Neural cell (in vitro differentiated cells): ENCODE measurements around the gene MAGEA3. TPM values are rescaled to one million over a fixed set of nuclear protein-coding genes. Genes with fewer than 3 reads are reported as not detected.
"Not testable (repeated sequence)": the region's sequence is repeated elsewhere in the genome, so short reads cannot be mapped to it uniquely, and the experiment has no call there.

Source experiments
- H2AFZ ChIP-seq: fragments of 200-600, 300-800 bp; sonication (generic), shearing (Covaris generic); 2 replicates; pipeline ENCODE4 v1.6.0; 2014; ENCODE audit warnings: low read depth, mild to moderate bottlenecking, antibody characterized with exemption, low read length, moderate library complexity
- H3F3A ChIP-seq: fragments of 200-600 bp; shearing (Covaris generic); 2 replicates; pipeline ENCODE4 v1.6.1; 2016; ENCODE audit warnings: mild to moderate bottlenecking, moderate library complexity, mixed read lengths, antibody characterized with exemption, low read length; ENCODE audit not compliant: insufficient read depth, poor library complexity, severe bottlenecking
- H3K27ac ChIP-seq: fragments of 200-600, 300-800 bp; sonication (generic), shearing (Covaris generic); 2 replicates; pipeline ENCODE4 v1.5.1; 2014; ENCODE audit warnings: mild to moderate bottlenecking, low read length, moderate library complexity
- H3K27me3 ChIP-seq: fragments of 300-800, 200-600 bp; sonication (generic), shearing (Covaris generic); 2 replicates; pipeline ENCODE4 v1.6.0; 2014; ENCODE audit warnings: mild to moderate bottlenecking, low read depth, low read length, moderate library complexity; ENCODE audit not compliant: insufficient read depth
- H3K36me3 ChIP-seq: fragments of 300-800, 200-600 bp; sonication (generic), shearing (Covaris generic); 2 replicates; pipeline ENCODE4 v1.5.1; 2014; ENCODE audit warnings: mild to moderate bottlenecking, antibody characterized with exemption, low read length, moderate library complexity; ENCODE audit not compliant: insufficient read depth
- H3K4me2 ChIP-seq: fragments of 300-800, 200-600 bp; sonication (generic), shearing (Covaris generic); 2 replicates; pipeline ENCODE4 v1.6.0; 2014; ENCODE audit warnings: mild to moderate bottlenecking, low read length
- H3K4me3 ChIP-seq: fragments of 300-800, 200-600 bp; sonication (generic), shearing (Covaris generic); 2 replicates; pipeline ENCODE4 v1.5.1; 2014; ENCODE audit warnings: mild to moderate bottlenecking, low read length, moderate library complexity
- H3K79me2 ChIP-seq: fragments of 200-600 bp; shearing (Covaris generic); replicated peaks from 2 replicates; pipeline ENCODE4 v1.6.0; 2014; ENCODE audit warnings: mild to moderate bottlenecking, low read length, moderate library complexity; ENCODE audit not compliant: insufficient read depth
- H3K9ac ChIP-seq: fragments of 300-800, 200-600 bp; sonication (generic), shearing (Covaris generic); 2 replicates; pipeline ENCODE4 v1.6.1; 2016; ENCODE audit warnings: mild to moderate bottlenecking, low read length, mixed read lengths
- H3K9me2 ChIP-seq: fragments of 200-600 bp; shearing (Covaris generic); 2 replicates; pipeline ENCODE4 v1.6.1; 2016; ENCODE audit warnings: mild to moderate bottlenecking, low read length, mixed read lengths; ENCODE audit not compliant: insufficient read depth
- H3K9me3 ChIP-seq: fragments of 200-600, 300-800 bp; sonication (generic), shearing (Covaris generic); 2 replicates; pipeline ENCODE4 v1.6.1; 2016; ENCODE audit warnings: mild to moderate bottlenecking, mixed run types, low read length, moderate library complexity, mixed read lengths
- H4K20me1 ChIP-seq: fragments of 200-600 bp; shearing (Covaris generic); 2 replicates; pipeline ENCODE4 v1.6.1; 2016; ENCODE audit warnings: mild to moderate bottlenecking, mixed run types; ENCODE audit not compliant: insufficient read depth
- EP300 ChIP-seq: fragments of 450-650 bp; conservative IDR thresholded peaks from 2 replicates; pipeline ENCODE4 v1.6.1; 2014; ENCODE audit warnings: antibody characterized with exemption, mild to moderate bottlenecking, moderate library complexity; ENCODE audit not compliant: poor library complexity, severe bottlenecking
- EZH2 ChIP-seq: fragments of 200-600, 300-800 bp; shearing (Covaris generic), sonication (generic); IDR thresholded peaks from 2 replicates; pipeline ENCODE4 v1.6.1; 2014; ENCODE audit warnings: antibody characterized with exemption, low read length, borderline replicate concordance, mild to moderate bottlenecking; ENCODE audit not compliant: insufficient read depth, poor library complexity, severe bottlenecking
- MXI1 ChIP-seq: fragments of 450-650 bp; conservative IDR thresholded peaks from 2 replicates; pipeline ENCODE4 v1.6.1; 2014; ENCODE audit warnings: antibody characterized with exemption, mild to moderate bottlenecking; ENCODE audit not compliant: poor library complexity, severe bottlenecking
- POLR2AphosphoS5 ChIP-seq: IDR thresholded peaks from 2 replicates; pipeline ENCODE4 v1.6.1; 2012
- RAD21 ChIP-seq: fragments of 450-650 bp; conservative IDR thresholded peaks from 2 replicates; pipeline ENCODE4 v1.6.1; 2014; ENCODE audit warnings: antibody characterized with exemption, mild to moderate bottlenecking, moderate library complexity
- SMC3 ChIP-seq: fragments of 450-650 bp; conservative IDR thresholded peaks from 2 replicates; pipeline ENCODE4 v1.6.1; 2014; ENCODE audit warnings: antibody characterized with exemption, mild to moderate bottlenecking, moderate library complexity; ENCODE audit not compliant: poor library complexity
- TAF1 ChIP-seq: IDR thresholded peaks from 2 replicates; pipeline ENCODE4 v1.6.1; 2012; ENCODE audit warnings: low read depth
- polyA plus RNA-seq: library from polyadenylated mRNA; depleted of rRNA; stranded (reverse); fragments of >200 nt; gene quantifications from 2 replicates; pipeline ENCODE4 v1.2.3, GENCODE V29; 2014
- TF ChIP-seq, protein P1 (sequence below): fragments of 450-650 bp; IDR thresholded peaks from 2 replicates; pipeline ENCODE4 v1.5.1; 2014; ENCODE audit warnings: antibody characterized with exemption, mild to moderate bottlenecking, moderate library complexity; ENCODE audit not compliant: poor library complexity, severe bottlenecking
- TF ChIP-seq, protein P2 (sequence below): IDR thresholded peaks from 2 replicates; pipeline ENCODE4 v1.6.1; 2012; ENCODE audit warnings: borderline replicate concordance

Gene MAGEA3
- polyA plus RNA-seq, 1 donor from 2014 or later = not detected

DNA sequence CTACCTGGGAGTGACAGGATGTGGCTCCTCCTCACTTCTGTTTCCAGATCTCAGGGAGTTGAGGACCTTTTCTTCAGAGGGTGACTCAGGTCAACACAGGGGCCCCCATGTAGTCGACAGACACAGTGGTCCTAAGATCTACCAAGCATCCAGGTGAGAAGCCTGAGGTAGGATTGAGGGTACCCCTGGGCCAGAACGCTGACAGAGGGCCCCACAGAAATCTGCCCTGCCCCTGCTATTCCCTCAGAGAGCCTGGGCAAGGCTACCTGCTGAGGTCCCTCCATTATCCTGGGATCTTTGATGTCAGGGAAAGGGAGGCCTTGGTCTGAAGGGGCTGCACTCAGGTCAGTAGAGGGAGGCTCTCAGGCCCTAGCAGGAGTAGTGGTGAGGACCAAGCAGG lies 36.5 kb downstream of the MAGEA3 start:
- no peaks in the 10 kb centered on the region for H3K9me3 ChIP-seq
- TF ChIP-seq, protein P1, sequence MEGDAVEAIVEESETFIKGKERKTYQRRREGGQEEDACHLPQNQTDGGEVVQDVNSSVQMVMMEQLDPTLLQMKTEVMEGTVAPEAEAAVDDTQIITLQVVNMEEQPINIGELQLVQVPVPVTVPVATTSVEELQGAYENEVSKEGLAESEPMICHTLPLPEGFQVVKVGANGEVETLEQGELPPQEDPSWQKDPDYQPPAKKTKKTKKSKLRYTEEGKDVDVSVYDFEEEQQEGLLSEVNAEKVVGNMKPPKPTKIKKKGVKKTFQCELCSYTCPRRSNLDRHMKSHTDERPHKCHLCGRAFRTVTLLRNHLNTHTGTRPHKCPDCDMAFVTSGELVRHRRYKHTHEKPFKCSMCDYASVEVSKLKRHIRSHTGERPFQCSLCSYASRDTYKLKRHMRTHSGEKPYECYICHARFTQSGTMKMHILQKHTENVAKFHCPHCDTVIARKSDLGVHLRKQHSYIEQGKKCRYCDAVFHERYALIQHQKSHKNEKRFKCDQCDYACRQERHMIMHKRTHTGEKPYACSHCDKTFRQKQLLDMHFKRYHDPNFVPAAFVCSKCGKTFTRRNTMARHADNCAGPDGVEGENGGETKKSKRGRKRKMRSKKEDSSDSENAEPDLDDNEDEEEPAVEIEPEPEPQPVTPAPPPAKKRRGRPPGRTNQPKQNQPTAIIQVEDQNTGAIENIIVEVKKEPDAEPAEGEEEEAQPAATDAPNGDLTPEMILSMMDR = no peak
- TF ChIP-seq TAF1 (no peak), EZH2 (no peak), POLR2AphosphoS5 (no peak), SMC3 (no peak), EP300 (no peak), RAD21 (no peak), MXI1 (no peak)
- TF ChIP-seq, protein P2, sequence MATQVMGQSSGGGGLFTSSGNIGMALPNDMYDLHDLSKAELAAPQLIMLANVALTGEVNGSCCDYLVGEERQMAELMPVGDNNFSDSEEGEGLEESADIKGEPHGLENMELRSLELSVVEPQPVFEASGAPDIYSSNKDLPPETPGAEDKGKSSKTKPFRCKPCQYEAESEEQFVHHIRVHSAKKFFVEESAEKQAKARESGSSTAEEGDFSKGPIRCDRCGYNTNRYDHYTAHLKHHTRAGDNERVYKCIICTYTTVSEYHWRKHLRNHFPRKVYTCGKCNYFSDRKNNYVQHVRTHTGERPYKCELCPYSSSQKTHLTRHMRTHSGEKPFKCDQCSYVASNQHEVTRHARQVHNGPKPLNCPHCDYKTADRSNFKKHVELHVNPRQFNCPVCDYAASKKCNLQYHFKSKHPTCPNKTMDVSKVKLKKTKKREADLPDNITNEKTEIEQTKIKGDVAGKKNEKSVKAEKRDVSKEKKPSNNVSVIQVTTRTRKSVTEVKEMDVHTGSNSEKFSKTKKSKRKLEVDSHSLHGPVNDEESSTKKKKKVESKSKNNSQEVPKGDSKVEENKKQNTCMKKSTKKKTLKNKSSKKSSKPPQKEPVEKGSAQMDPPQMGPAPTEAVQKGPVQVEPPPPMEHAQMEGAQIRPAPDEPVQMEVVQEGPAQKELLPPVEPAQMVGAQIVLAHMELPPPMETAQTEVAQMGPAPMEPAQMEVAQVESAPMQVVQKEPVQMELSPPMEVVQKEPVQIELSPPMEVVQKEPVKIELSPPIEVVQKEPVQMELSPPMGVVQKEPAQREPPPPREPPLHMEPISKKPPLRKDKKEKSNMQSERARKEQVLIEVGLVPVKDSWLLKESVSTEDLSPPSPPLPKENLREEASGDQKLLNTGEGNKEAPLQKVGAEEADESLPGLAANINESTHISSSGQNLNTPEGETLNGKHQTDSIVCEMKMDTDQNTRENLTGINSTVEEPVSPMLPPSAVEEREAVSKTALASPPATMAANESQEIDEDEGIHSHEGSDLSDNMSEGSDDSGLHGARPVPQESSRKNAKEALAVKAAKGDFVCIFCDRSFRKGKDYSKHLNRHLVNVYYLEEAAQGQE = no peak

DNA sequence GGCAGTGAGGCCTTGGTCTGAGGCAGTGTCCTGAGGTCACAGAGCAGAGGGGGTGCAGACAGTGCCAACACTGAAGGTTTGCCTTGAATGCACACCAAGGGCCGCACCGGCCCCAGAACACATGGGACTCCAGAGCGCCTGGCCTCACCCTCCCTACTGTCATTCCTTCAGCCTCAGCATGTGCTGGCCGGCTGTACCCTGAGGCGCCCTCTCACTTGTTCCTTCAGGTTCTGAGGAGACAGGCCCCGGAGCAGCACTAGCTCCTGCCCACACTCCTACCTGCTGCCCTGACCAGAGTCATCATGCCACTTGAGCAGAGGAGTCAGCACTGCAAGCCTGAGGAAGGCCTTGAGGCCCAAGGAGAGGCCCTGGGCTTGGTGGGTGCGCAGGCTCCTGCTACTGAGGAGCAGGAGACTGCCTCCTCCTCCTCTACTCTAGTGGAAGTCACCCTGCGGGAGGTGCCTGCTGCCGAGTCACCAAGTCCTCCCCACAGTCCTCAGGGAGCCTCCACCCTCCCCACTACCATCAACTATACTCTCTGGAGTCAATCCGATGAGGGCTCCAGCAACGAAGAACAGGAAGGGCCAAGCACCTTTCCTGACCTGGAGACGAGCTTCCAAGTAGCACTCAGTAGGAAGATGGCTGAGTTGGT lies 37.4 kb downstream of the MAGEA3 start:
- no peak for TF ChIP-seq EP300
- TF ChIP-seq, protein P1 = no peak
- no peak for TF ChIP-seq MXI1
- no peak for TF ChIP-seq RAD21
- TF ChIP-seq SMC3 = no peak
- TF ChIP-seq, protein P2 = no peak
- no peak for TF ChIP-seq TAF1
- no peak for TF ChIP-seq POLR2AphosphoS5
- no peak for TF ChIP-seq EZH2
- H3K27ac ChIP-seq = no peak overlapping the region
- no peaks in the 10 kb centered on the region for H3K9me3 ChIP-seq
- no peak overlapping the region for H3K4me2 ChIP-seq
- no peaks in the 10 kb centered on the region for H3K79me2 ChIP-seq
- H3F3A ChIP-seq = no peaks in the 10 kb centered on the region
- H2AFZ ChIP-seq = no peak overlapping the region
- H3K27me3 ChIP-seq = no peaks in the 10 kb centered on the region
- H4K20me1 ChIP-seq = no peaks in the 10 kb centered on the region
- no peaks in the 10 kb centered on the region for H3K9me2 ChIP-seq
- no peaks in the 10 kb centered on the region for H3K36me3 ChIP-seq
- no peak overlapping the region for H3K4me3 ChIP-seq
- no peak overlapping the region for H3K9ac ChIP-seq

More for the DNA sequence above, 36.5 kb downstream of the MAGEA3 start:
- no peak overlapping the region for H2AFZ ChIP-seq
- no peak overlapping the region for H3K9ac ChIP-seq
- H3K36me3 ChIP-seq = no peaks in the 10 kb centered on the region
- H3K4me3 ChIP-seq = no peak overlapping the region
- no peaks in the 10 kb centered on the region for H3K9me2 ChIP-seq
- no peaks in the 10 kb centered on the region for H3K79me2 ChIP-seq
- no peak overlapping the region for H3K4me2 ChIP-seq
- no peaks in the 10 kb centered on the region for H4K20me1 ChIP-seq
- no peaks in the 10 kb centered on the region for H3K27me3 ChIP-seq
- no peaks in the 10 kb centered on the region for H3F3A ChIP-seq
- no peak overlapping the region for H3K27ac ChIP-seq

DNA sequence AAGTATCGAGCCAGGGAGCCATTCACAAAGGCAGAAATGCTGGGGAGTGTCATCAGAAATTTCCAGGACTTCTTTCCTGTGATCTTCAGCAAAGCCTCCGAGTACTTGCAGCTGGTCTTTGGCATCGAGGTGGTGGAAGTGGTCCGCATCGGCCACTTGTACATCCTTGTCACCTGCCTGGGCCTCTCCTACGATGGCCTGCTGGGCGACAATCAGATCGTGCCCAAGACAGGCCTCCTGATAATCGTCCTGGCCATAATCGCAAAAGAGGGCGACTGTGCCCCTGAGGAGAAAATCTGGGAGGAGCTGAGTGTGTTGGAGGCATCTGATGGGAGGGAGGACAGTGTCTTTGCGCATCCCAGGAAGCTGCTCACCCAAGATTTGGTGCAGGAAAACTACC lies 37.9 kb downstream of the MAGEA3 start:
- not testable (repeated sequence) for H3K27ac ChIP-seq, H2AFZ ChIP-seq, H4K20me1 ChIP-seq, H3K36me3 ChIP-seq, H3K79me2 ChIP-seq, H3K4me2 ChIP-seq, H3K27me3 ChIP-seq, H3K9me2 ChIP-seq, H3K9me3 ChIP-seq, H3K4me3 ChIP-seq, H3K9ac ChIP-seq, H3F3A ChIP-seq
